GM12874 (cell line): ENCODE measurements around the gene EMD.

Experiments
- TF ChIP-seq, protein P1 (sequence below): IDR thresholded peaks from 2 replicates; pipeline ENCODE4 v1.5.1; 2011; ENCODE audit warnings: low read depth, mild to moderate bottlenecking, control low read depth, low read length, moderate library complexity; ENCODE audit not compliant: insufficient read depth

The EMD gene

DNA sequence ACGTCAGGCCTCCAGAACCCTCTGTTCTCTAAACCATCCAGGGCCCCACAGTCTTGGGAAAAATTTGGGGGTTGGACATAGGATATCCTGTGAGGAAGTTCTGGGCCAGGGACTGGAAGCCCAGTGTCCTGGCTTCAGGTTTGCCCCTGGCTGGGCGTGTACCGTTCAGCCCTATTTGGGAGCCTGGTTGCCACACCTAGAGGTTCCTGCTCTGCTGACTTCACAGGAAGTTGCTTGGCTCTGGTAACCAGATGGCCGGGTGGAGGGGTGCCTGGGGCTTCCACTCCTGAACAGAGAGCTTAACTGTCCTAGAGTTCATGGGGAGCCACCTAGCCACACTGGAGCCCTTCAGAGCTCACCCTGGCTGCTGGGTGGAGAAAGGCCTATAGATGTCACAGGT lies 33.4 kb downstream of the EMD start:
- TF ChIP-seq, protein P1, sequence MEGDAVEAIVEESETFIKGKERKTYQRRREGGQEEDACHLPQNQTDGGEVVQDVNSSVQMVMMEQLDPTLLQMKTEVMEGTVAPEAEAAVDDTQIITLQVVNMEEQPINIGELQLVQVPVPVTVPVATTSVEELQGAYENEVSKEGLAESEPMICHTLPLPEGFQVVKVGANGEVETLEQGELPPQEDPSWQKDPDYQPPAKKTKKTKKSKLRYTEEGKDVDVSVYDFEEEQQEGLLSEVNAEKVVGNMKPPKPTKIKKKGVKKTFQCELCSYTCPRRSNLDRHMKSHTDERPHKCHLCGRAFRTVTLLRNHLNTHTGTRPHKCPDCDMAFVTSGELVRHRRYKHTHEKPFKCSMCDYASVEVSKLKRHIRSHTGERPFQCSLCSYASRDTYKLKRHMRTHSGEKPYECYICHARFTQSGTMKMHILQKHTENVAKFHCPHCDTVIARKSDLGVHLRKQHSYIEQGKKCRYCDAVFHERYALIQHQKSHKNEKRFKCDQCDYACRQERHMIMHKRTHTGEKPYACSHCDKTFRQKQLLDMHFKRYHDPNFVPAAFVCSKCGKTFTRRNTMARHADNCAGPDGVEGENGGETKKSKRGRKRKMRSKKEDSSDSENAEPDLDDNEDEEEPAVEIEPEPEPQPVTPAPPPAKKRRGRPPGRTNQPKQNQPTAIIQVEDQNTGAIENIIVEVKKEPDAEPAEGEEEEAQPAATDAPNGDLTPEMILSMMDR = no peak

DNA sequence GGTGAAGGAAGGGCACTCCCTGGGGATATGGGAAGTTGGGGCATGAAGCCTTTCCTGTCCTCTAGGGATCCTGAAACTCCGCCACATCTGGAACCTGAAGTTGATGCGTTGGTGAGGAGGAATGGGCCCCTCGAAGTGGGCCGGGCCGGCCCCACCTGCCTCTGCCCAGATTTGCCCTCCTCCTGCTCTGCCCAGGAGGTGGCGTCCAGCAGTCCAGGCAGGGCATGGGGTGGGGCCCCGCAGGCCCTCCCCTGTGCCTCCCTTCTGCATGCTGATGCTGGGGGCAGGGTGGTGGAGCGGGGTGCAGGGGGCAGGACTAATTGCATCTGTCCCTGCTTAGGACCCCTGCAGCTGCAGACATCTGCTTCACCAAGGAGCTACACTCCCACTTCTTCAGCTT lies 34.0 kb downstream of the EMD start:
- TF ChIP-seq, protein P1 = no peak

DNA sequence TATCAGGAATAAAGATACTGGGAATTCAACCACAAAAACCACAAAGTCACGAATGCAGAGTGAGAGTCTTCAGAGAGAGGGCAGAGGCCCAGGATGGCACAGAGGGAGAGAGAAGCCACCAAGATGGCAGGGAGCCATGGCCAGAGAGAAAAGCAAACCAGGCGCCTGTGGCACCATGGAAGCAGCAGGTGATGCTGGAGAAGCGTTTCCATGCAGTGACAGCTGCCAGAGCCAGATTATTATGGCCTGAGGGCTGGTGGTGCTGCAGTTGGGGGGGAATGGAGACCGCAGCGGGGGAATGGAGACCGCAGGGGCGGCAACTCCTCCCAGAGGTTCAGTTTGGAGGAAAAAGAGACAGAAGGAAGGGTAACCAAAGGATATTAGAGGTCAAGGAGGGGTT lies 38.1 kb downstream of the EMD start:
- TF ChIP-seq, protein P1 = no peak

DNA sequence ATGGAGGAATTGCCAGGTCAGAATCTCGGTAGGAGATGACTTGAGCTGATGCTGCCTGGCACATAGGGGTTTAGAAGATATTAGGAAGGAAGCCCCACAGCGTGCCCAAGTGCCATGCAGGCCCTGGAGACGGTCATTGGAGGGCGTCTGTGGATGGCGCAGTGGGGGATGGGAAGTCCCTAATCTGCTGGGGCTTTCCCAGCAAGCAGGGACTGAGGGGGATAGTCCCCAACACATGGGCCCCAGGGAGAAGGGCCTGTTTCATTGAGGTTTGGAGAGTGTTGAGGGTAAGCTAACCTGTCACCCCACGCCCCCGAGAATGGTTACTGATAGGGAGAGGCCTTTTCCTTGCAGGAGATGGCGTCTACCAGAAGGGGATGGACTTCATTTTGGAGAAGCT lies 40.1 kb downstream of the EMD start:
- TF ChIP-seq, protein P1 = no peak

DNA sequence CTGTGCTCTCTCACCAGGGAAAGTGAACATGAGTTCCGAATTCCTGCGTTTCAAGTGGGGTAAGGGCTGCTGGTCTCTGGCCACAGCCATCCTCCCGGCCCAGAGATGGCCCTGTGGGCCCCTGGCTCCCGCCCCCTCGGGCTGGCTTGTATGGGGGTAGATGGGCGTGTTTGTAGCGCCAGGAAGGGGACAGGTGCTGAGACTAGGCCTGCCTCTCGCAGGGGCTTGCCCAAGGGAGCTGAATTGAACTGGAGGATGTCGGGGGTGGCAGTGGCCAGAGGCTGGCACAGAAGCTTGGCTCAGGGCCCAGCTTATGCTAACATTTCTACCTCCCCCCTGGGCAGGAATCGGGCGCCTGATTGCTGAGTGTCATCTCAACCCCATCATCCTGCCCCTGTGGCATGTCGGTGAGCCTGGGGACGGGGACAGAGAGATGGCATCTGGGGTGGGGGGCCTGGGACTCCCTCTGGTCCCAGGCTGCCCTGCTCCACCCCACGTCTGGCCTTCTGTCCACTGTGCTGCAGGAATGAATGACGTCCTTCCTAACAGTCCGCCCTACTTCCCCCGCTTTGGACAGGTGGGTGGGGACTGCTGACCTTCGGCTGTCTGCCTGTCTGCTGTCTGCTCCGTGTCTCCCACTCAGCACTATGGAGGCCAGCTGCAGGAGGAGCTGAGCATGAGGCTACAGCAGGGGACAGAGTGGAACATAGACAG lies 40.8 kb downstream of the EMD start:
- TF ChIP-seq, protein P1 = no peak

DNA sequence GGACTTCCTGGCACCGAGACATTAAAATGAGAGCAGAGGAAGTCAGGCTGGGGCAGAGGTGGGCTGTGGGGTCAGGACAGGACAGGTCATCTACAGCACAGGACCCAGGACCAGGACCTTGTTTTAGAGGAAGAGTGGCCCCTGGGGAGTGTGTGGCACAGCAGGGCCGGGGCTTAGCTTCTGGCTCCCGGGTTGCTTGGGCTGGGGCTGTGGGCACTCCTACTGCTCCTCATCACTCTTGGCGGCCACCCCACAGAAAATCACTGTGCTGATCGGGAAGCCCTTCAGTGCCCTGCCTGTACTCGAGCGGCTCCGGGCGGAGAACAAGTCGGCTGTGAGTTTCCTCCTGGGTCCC lies 41.3 kb downstream of the EMD start:
- TF ChIP-seq, protein P1 = no peak

DNA sequence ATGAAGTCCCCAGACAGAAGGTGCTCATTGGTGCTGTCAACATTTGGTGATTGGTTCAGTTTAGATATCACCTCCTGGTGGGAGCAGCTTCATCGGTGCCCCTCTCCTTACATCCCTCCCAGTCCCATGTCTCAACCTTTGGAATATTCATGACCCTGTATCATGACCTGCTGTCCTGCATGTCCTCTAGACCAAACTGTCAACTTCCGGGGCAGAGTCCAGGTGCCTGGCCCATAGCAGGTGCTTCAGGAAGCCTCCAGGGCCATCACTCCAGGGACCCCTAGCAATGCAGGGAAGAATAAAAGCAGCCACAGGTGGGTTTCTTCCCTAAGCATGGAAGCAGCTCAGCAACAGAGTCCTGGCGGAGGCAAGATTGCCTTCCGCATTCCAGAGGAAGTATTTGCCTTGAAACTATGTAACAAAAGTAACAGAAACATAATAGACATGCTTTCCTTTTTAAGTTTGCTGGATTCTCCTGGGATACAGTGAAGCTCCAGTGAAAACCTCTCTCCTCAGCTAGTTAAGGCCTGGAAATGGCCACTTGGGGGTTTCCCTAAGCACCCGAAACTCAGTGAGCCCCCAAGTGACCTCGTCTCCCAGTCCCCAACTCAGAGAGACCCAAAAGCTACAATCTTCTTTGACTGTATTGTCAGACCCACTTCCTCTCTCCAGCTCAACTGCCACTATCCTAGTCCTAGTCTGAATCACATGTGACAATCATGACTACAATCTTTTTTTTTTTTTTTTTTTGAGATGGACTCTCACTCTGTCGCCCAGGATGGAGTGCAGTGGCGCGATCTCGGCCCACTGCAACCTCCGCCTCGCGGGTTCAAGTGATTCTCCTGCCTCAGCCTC lies 48.0 kb downstream of the EMD start:
- TF ChIP-seq, protein P1 = no peak
